Rectal smooth muscle tissue (tissue), 1 donor: Measurements from ENCODE around the gene SPN.
A peak's percentile ranks its signal among the peaks of the same experiment; 100 is the strongest.

ENCODE experiments used
- H3K27ac ChIP-seq: one replicate; pipeline ENCODE4 v1.7.0; 2013; ENCODE audit warnings: low read depth, low read length, inconsistent platforms
- H3K27me3 ChIP-seq: one replicate; pipeline ENCODE4 v1.7.0; 2013; ENCODE audit warnings: low read length; ENCODE audit not compliant: control insufficient read depth, insufficient read depth
- H3K36me3 ChIP-seq: one replicate; pipeline ENCODE4 v1.7.0; 2013; ENCODE audit warnings: low read length; ENCODE audit not compliant: control insufficient read depth, insufficient read depth
- H3K4me1 ChIP-seq: one replicate; pipeline ENCODE4 v1.7.0; 2013; ENCODE audit warnings: low read length; ENCODE audit not compliant: control insufficient read depth, insufficient read depth
- H3K4me3 ChIP-seq: one replicate; pipeline ENCODE4 v1.7.0; 2013; ENCODE audit warnings: low read length
- H3K9ac ChIP-seq: one replicate; pipeline ENCODE4 v1.7.0; 2013; ENCODE audit warnings: low read length

The SPN gene

DNA sequence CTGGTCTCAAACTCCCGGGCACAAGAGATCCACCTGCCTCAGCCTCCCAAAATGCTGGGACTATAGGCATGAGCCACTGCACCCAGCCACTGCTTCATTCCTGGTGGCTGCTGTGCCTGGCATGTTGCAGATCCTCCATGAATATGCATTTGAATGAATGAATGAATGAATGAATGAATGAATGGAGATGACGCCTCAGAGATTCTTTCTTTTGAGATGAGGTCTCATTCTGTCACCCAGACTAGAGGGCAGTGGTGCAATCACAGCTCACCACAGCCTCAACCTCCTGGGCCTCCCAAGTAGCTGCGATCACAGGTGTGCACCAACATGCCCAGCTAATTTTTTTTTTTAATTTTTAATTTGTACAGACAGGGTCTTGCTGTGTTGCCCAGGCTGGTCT lies 5.2 kb downstream of the SPN start:
- H3K27me3 ChIP-seq, result no peaks in the 10 kb centered on the region
- no peak overlapping the region for H3K4me3 ChIP-seq
- no peaks in the 10 kb centered on the region for H3K36me3 ChIP-seq
- no peaks in the 10 kb centered on the region for H3K4me1 ChIP-seq
- H3K27ac ChIP-seq, result no peak overlapping the region
- no peak overlapping the region for H3K9ac ChIP-seq

- Histone ChIP-seq H3K4me1 (no peaks in the 10 kb centered on the region), H3K9ac (no peak overlapping the region), H3K36me3 (no peaks in the 10 kb centered on the region), H3K27me3 (no peaks in the 10 kb centered on the region), H3K27ac (no peak overlapping the region), H3K4me3 (no peak overlapping the region)
These were observed 10.5 kb downstream of the SPN start for GRCh38 chr16:29673501-29673900.

DNA sequence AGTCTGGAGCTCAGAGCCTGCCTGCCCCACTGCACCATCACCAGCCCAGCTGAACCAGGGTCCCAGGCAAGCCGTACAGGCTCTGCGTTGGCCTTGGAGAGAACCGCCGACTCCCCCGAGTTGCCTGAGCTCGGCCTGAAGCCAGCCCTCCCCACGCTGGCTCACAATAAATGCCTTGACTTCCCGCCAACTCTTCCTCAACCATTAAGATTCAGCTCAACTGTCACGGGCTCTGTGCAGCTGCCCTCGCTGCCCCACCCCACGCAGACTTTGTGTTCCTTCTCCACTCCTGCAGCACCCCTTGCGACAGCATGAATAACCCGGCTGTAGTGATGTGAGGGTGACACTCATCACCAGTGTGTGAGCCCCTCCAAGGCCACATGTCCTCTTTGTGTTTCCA lies 11.1 kb downstream of the SPN start:
- Histone ChIP-seq H3K4me3 (no peak overlapping the region), H3K27ac (no peak overlapping the region), H3K36me3 (no peaks in the 10 kb centered on the region)

DNA sequence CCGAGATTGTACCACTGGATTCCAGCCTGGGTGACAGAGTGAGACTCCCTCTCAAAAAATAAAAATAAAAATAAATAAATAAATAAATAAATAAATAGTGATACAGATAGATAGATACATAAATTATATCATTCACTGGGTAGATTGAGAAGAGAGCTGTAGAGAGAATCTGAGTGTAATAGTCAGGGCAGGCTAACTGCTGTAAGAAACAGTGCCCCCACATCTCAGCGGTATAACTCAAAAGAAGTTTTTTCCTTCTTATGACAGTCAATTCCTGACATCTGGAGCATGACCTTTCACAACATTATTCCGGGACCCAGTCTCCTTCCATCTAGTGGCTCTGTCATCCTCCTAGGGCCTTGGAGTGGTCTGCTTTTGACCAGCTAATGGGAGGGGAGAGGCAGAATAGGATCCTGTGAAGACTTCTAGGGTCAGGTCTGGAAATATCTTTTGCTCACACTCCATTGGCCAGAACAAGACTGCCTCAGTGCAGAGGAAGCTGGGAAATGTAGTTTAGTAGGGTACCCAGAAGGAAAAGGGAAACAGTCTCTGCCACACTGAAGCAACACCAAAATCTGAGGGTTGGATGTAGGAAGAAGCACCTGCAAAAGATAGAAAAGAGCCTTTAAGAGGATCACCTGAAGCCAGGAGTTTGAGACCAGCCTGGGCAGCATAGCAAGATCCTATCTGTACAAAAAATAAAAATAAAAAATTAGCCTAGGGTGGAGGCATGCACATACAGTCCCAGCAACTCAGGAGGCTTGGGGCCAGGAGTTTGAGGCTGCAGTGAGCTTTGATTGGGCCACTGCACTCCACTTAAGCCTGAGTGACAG lies 13.0 kb downstream of the SPN start:
- Histone ChIP-seq H3K36me3 (no peaks in the 10 kb centered on the region), H3K4me1 (no peaks in the 10 kb centered on the region), H3K27ac (no peak overlapping the region), H3K27me3 (no peaks in the 10 kb centered on the region), H3K4me3 (no peak overlapping the region), H3K9ac (no peak overlapping the region)

More for the DNA sequence above, 11.1 kb downstream of the SPN start:
- no peaks in the 10 kb centered on the region for H3K4me1 ChIP-seq
- no peaks in the 10 kb centered on the region for H3K27me3 ChIP-seq
- no peak overlapping the region for H3K9ac ChIP-seq

DNA sequence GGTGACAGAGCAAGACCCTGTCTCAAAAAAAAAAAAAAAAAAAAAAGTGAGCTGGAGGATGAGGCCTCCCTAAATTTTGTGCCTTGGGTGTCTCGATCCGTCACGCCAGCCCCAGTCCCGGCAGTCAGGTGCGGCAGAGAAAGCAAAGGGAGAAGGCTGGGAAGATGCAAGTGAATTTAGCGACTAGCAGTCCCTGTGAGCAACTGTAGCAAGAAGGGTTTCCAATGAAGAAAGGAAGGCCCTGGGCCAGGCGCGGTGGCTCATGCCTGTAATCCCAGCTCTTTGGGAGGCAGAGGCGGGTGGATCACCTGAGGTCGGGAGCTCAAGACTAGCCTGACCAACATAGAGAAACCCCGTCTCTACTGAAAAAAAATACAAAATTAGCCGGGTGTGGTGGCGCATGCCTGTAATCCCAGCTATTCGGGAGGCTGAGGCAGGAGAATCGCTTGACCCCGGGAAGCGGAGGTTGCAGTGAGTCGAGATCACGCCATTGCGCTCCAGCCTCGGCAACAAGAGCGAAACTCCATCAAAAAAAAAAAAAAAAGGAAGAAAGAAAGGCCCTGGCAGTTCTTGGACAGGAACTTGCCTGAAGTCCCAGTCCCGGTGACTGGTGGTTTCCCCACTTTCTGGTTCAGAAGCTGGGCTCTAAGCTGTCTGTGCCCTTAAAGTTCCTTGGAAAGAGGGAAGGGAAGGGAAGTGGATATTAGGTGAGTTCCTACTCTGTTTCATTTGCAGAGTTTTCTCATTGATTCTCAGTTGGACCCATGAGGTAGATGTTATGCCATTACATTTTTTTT lies 14.1 kb downstream of the SPN start:
- no peak overlapping the region for H3K27ac ChIP-seq

DNA sequence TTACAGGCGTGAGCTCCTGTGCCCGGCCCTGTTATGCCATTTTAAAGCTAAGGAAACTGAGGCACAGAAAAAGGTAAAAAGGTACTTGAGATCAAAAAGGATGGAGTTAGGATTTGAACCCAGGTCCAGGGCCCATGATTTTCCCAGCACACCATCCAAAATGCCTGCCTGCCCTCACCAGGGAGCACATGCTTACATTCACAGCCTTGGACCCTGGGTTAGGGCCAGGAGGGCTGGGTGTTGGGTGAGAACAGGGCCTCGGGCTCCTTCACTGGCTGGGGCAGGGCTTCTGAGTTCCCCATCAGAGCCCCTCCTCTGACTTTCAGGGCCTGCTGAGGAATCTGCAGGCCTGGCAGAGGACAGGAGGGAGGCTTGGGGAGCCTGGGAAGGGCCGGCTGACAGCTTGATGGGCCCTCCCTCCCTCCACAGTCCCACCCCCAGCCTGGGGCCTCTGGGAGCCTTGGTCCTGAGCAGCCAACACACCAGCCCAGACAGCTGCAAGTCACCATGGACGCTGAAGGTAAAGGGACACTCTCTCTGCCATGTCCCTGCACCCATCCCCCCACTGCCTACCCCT lies 15.7 kb downstream of the SPN start, which contains the start of gene QPRT:
Gene QPRT, plus strand, starts transcription at position 490 of the 577 bp plus-strand sequence. Its CDS starts 18 bp downstream, at position 508.
- H3K27ac ChIP-seq, result no peak within 1 kb of the TSS

More for the DNA sequence above, 14.1 kb downstream of the SPN start:
- Histone ChIP-seq H3K4me3 (no peak overlapping the region), H3K27me3 (no peaks in the 10 kb centered on the region), H3K9ac (no peak overlapping the region), H3K36me3 (no peaks in the 10 kb centered on the region), H3K4me1 (no peaks in the 10 kb centered on the region)

GRCh38 chr16:29680180-29680598 lies 17.1 kb downstream of the SPN start:
- H3K4me1 ChIP-seq, result no peaks in the 10 kb centered on the region
- no peak overlapping the region for H3K4me3 ChIP-seq
- H3K27me3 ChIP-seq, result no peaks in the 10 kb centered on the region
- no peak overlapping the region for H3K9ac ChIP-seq
- no peak overlapping the region for H3K27ac ChIP-seq
- no peaks in the 10 kb centered on the region for H3K36me3 ChIP-seq

More for the DNA sequence above, 15.7 kb downstream of the SPN start, which contains the start of gene QPRT:
- Histone ChIP-seq H3K36me3 (no peaks in the 10 kb centered on the region), H3K27me3 (no peaks in the 10 kb centered on the region), H3K9ac (no peak within 1 kb of the TSS), H3K4me3 (peak within 1 kb of the TSS; percentile 57), H3K4me1 (no peaks in the 10 kb centered on the region)

DNA sequence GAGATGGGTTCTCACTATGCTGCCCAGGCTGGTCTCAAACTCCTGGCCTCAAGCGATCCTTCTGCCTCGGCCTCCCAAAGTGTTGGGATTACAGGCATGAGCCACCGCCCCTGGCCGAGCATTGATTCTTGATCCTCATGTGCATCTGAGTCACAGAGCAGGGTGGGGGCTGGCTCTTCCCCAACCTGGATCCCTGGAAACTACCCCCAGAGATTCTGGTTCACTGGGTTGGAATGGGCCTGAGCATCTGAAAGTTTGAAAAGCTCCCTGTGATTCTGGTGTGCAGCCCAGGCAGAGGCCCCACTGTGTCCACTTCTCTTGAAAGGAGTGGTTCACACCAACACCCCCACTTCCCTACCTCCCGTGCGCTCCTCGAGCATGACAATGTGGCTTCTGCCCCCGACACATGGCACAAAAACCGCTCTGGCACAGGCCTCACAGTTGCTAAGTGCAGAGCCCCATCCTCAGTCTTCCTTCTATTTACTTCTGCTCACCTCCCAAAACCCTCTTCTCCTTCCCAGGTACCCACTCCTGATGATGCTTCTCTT lies 20.6 kb downstream of the SPN start:
- H3K36me3 ChIP-seq, result no peaks in the 10 kb centered on the region

DNA sequence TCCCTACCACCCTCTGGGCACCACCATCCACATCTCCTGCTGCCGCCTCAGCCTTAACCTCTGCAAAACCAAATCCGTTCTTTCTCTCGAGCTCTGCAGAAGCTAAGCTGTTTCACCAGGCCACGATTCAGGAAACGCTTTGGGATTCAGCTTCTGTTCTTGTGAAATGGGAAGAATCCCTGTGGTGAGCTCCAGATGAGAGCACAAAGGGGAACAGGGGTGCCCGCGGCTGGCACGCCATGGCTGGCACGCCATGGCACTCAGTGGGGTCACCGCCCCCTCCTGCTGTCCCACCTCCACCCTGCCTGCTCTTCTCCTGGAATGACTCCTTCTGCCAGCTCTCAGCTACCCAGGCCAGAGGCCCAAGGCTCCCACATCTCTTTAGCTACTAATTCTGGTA lies 21.6 kb downstream of the SPN start:
- Histone ChIP-seq H3K36me3 (no peaks in the 10 kb centered on the region), H3K27ac (no peak overlapping the region), H3K27me3 (no peaks in the 10 kb centered on the region), H3K4me1 (no peaks in the 10 kb centered on the region), H3K4me3 (no peak overlapping the region), H3K9ac (no peak overlapping the region)

More for the DNA sequence above, 20.6 kb downstream of the SPN start:
- Histone ChIP-seq H3K4me3 (no peak overlapping the region), H3K9ac (no peak overlapping the region), H3K4me1 (no peaks in the 10 kb centered on the region), H3K27ac (no peak overlapping the region), H3K27me3 (no peaks in the 10 kb centered on the region)

GRCh38 chr16:29686740-29687332 lies 23.8 kb downstream of the SPN start:
- Histone ChIP-seq H3K36me3 (no peaks in the 10 kb centered on the region), H3K27ac (no peak overlapping the region), H3K4me1 (no peaks in the 10 kb centered on the region), H3K27me3 (no peaks in the 10 kb centered on the region), H3K4me3 (no peak overlapping the region), H3K9ac (no peak overlapping the region)

DNA sequence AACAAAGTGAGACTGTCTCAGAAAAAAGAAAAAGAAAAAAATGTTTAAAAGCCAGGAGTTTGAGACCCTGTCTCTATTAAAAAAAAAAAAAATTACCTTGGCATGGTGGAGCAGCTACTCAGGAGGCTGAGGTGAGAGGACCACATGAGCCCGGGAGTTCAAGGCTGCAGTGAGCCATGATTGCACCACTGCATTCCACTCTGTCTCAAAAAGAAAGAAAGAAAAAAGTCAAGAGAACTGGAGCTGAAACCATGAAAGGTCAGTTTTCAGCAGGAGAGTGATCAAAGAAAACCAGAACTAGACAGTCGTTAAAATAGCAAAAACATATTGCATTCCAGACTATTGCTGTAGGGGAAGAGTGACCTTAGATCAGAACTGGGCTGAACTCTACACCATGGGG lies 24.7 kb downstream of the SPN start:
- Histone ChIP-seq H3K27ac (no peak overlapping the region), H3K4me1 (no peaks in the 10 kb centered on the region), H3K36me3 (no peaks in the 10 kb centered on the region), H3K4me3 (no peak overlapping the region), H3K9ac (no peak overlapping the region), H3K27me3 (no peaks in the 10 kb centered on the region)

DNA sequence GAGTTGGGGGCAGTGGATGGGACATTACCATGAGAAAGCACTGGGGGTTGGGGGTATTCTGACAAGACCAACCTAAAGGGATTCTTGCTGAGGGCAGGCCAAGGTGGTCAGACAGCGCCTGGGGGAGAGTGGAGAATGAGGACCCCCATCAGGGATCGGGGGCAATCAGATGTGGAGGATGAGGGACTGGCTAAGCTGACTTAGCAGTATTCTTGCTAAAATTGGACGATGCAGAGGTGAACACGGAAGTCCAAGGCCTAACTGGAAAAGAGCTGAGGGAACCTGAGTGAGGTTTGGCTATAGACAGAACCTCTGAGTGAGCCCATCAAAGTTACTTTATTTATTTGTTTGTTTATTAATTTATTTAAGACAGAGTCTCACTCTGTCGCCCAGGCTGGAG lies 25.1 kb downstream of the SPN start:
- Histone ChIP-seq H3K4me1 (no peaks in the 10 kb centered on the region), H3K27ac (no peak overlapping the region), H3K4me3 (no peak overlapping the region), H3K27me3 (no peaks in the 10 kb centered on the region), H3K36me3 (no peaks in the 10 kb centered on the region), H3K9ac (no peak overlapping the region)
